ENCODE data around the gene RAD51B.

RAD51B gene

GRCh38 chr14:68589447-68590200 is 770.0 kb downstream of the RAD51B start:
- CTCF ChIA-PET, result no interaction called here
- no peak for DNase-seq (ENCODE audit: low spot score)
- POLR2A ChIA-PET (ENCODE audit: low non-redundant PET), result no interaction called here
- H3K27ac ChIP-seq, result no peak overlapping the region
- TF ChIP-seq, protein P1, sequence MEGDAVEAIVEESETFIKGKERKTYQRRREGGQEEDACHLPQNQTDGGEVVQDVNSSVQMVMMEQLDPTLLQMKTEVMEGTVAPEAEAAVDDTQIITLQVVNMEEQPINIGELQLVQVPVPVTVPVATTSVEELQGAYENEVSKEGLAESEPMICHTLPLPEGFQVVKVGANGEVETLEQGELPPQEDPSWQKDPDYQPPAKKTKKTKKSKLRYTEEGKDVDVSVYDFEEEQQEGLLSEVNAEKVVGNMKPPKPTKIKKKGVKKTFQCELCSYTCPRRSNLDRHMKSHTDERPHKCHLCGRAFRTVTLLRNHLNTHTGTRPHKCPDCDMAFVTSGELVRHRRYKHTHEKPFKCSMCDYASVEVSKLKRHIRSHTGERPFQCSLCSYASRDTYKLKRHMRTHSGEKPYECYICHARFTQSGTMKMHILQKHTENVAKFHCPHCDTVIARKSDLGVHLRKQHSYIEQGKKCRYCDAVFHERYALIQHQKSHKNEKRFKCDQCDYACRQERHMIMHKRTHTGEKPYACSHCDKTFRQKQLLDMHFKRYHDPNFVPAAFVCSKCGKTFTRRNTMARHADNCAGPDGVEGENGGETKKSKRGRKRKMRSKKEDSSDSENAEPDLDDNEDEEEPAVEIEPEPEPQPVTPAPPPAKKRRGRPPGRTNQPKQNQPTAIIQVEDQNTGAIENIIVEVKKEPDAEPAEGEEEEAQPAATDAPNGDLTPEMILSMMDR (conservative IDR thresholded peaks at IDR 0.05; ENCODE audit: low read depth), result no peak

- CTCF ChIA-PET, result no interaction called here
- POLR2A ChIA-PET (ENCODE audit: low non-redundant PET), result no interaction called here
- DNase-seq (ENCODE audit: low spot score), result no peak
- H3K27ac ChIP-seq, result no peak overlapping the region
- TF ChIP-seq, protein P1 (conservative IDR thresholded peaks at IDR 0.05; ENCODE audit: low read depth), result no peak
Measured at GRCh38 chr14:68590201-68590522, 770.6 kb downstream of the RAD51B start.

- TF ChIP-seq, protein P1 (conservative IDR thresholded peaks at IDR 0.05; ENCODE audit: low read depth), result no peak
- no peak for DNase-seq (ENCODE audit: low spot score)
- ChIA-PET POLR2A (ENCODE audit: low non-redundant PET) (no interaction called here), CTCF (no interaction called here)
- H3K27ac ChIP-seq, result no peak overlapping the region
Measured at GRCh38 chr14:68591786-68592185, 772.2 kb downstream of the RAD51B start.

DNA sequence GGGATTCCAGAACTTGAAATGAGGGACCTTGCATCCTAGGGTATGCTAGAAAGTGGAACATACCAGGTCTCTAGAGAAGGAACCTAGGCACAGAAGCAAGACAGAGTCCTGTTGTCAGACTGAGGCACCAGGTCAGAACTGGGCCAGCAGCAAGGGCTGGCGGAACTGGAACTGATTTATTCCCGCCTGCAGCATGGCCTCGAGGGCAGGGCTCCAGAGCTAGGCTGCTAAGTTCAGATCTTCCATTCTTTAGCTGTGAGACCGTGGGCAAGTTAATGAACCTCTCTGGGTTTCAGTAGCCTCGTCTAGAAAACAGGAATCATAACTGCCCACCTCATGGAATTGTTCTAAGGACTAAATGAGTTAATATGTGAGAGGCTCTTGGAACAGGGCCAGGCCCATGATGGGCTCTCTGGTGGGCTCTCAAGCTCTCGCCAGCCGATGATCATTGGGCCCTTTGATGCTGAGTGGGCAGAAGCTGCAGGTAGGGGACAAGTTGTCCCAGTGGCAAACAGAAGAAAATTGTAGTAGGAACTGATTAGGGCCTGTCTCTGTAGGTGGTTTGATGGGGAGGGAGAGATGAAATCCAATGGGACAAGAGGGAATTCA is 773.5 kb downstream of the RAD51B start:
- TF ChIP-seq, protein P1 (conservative IDR thresholded peaks at IDR 0.05; ENCODE audit: low read depth), result no peak
- ChIA-PET POLR2A (ENCODE audit: low non-redundant PET) (no interaction called here), CTCF (no interaction called here)
- DNase-seq (ENCODE audit: low spot score), result no peak
- H3K27ac ChIP-seq, result no peak overlapping the region

DNA sequence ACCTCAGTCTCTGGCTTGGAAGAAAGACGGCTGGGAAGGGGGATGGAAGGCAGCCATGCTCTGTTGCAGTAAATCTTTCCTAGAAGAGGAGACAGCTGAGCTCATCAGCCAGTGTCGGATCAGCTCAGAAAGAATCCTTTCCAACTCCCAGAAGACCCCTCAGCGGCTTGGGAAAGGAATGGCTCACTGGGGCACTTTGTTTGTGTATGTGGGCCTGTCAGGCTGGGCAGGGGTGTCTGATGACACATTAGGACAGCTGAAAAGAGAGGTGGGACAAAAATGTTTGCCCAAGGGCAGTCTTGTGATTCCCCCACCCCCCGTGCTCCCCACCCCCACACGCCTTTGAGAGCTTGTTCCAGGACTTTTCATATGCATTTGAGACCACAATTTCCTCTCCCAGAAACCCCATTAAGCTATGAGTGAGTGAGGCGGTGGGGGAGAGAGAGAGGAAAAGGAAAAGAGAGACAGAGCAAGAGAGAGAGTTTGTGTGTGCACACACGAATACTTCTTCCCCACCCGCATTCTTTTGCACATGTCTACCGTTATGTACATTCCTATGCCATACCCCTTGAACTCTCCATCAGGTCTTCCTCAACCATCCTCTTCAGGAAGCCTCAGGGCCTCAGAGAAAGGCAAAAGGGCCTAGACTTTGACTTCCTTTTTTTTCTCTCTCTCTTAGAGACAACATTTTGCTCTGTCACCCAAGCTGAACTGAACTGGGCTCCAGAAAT is 774.4 kb downstream of the RAD51B start:
- ChIA-PET CTCF (no interaction called here), POLR2A (ENCODE audit: low non-redundant PET) (no interaction called here)
- TF ChIP-seq, protein P1 (conservative IDR thresholded peaks at IDR 0.05; ENCODE audit: low read depth), result no peak
- no peak overlapping the region for H3K27ac ChIP-seq
- no peak for DNase-seq (ENCODE audit: low spot score)

GRCh38 chr14:68594737-68595380 is 775.3 kb downstream of the RAD51B start:
- DNase-seq (ENCODE audit: low spot score), result no peak
- POLR2A ChIA-PET (ENCODE audit: low non-redundant PET), result no interaction called here
- CTCF ChIA-PET, result no interaction called here
- TF ChIP-seq, protein P1 (conservative IDR thresholded peaks at IDR 0.05; ENCODE audit: low read depth), result no peak
- no peak overlapping the region for H3K27ac ChIP-seq

Data from RWPE1 (cell line).